Mesothelial cell of epicardium (in vitro differentiated cells): ENCODE data around the gene CACNA2D2. TPM values are rescaled to one million over a fixed set of nuclear protein-coding genes. Genes with fewer than 3 reads are reported as not detected.

Experiments used
- DNase-seq, 2 experiments: peaks; one replicate each; pipeline ENCODE4 v3.0.0; 2021; ENCODE audit warnings: low spot score in 2 of 2; ENCODE audit not compliant: unreplicated experiment in 2 of 2
- H3K27ac Mint-ChIP-seq: 2 replicates; pipeline ENCODE4 v1.8.0; 2021; ENCODE audit warnings: mixed read lengths
- H3K27me3 Mint-ChIP-seq: 2 replicates; pipeline ENCODE4 v1.8.0; 2021; ENCODE audit warnings: low read depth, mixed read lengths
- H3K36me3 Mint-ChIP-seq: 2 replicates; pipeline ENCODE4 v1.8.0; 2021; ENCODE audit warnings: mixed read lengths
- H3K4me1 Mint-ChIP-seq: 2 replicates; pipeline ENCODE4 v1.8.0; 2021; ENCODE audit warnings: mixed read lengths
- H3K4me3 Mint-ChIP-seq: 2 replicates; pipeline ENCODE4 v1.8.0; 2021; ENCODE audit warnings: mild to moderate bottlenecking, moderate library complexity, mixed read lengths
- H3K9me3 Mint-ChIP-seq: 2 replicates; pipeline ENCODE4 v1.8.0; 2021; ENCODE audit warnings: mixed read lengths
- total RNA-seq: library from RNA; stranded (reverse); gene quantifications from 3 replicates; pipeline ENCODE4 v1.2.1, GENCODE V29; 2021
- TF ChIP-seq, protein P1 (sequence below): fragments of 200-600 bp; sonication (generic); IDR thresholded peaks from one replicate; pipeline ENCODE4 v1.5.0; 2021; ENCODE audit warnings: antibody characterized with exemption; ENCODE audit not compliant: unreplicated experiment

Gene CACNA2D2
- total RNA-seq, 1 donor from 2014 or later: 10.8 TPM

DNA sequence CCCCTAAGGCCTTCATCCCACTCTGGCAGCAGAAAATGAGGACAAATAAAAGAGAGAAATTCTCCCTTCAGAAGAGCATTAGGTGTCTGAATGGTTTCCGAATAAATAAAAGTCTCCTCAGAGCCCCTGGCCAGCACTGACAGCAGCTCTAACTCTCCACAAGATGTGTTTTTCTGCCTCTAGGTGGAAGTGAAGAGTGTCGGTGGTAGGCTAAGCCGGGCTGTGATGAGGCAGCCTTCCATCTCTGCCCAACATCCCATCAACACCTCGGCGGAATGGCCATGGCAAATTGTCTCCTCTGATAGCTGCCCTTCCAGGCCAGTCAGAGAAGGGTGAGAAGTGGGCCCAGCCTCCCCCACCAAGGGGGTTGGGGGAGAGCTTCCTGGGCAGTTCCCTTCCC is 6.3 kb upstream of the CACNA2D2 start:
- TF ChIP-seq, protein P1, sequence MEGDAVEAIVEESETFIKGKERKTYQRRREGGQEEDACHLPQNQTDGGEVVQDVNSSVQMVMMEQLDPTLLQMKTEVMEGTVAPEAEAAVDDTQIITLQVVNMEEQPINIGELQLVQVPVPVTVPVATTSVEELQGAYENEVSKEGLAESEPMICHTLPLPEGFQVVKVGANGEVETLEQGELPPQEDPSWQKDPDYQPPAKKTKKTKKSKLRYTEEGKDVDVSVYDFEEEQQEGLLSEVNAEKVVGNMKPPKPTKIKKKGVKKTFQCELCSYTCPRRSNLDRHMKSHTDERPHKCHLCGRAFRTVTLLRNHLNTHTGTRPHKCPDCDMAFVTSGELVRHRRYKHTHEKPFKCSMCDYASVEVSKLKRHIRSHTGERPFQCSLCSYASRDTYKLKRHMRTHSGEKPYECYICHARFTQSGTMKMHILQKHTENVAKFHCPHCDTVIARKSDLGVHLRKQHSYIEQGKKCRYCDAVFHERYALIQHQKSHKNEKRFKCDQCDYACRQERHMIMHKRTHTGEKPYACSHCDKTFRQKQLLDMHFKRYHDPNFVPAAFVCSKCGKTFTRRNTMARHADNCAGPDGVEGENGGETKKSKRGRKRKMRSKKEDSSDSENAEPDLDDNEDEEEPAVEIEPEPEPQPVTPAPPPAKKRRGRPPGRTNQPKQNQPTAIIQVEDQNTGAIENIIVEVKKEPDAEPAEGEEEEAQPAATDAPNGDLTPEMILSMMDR: no peak
- Mint-ChIP-seq H3K27me3 (peaks cover 53% of the 10 kb centered on the region), H3K4me3 (no peak overlapping the region), H3K36me3 (no peaks in the 10 kb centered on the region), H3K9me3 (no peaks in the 10 kb centered on the region), H3K4me1 (peaks cover 7% of the 10 kb centered on the region), H3K27ac (no peak overlapping the region)
- DNase-seq: no peak

DNA sequence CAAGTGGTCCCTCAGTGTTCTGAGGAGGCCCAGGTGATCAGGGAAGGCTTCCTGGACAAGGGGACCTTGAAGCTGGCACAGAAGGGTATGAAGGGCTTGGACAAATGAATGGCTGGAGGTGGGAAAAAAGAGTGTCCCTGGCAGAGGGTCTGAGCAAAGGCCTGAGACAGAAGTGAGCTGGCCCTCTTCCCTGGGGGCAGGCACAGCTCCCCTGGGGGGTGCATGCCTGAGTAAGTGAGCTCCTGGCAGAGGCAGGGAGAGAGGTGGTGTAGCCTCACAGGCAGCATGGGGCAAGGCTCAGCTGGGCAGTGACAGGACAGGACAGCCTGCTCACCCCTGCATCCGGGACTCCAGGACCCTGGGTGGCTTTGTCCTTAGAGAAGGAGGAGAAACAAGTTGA is 5.4 kb upstream of the CACNA2D2 start:
- TF ChIP-seq, protein P1: no peak
- no peak for DNase-seq
- H3K27ac Mint-ChIP-seq: no peak overlapping the region
- no peak overlapping the region for H3K4me3 Mint-ChIP-seq
- peaks cover 60% of the 10 kb centered on the region for H3K27me3 Mint-ChIP-seq
- no peaks in the 10 kb centered on the region for H3K4me1 Mint-ChIP-seq
- no peaks in the 10 kb centered on the region for H3K36me3 Mint-ChIP-seq
- no peaks in the 10 kb centered on the region for H3K9me3 Mint-ChIP-seq

DNA sequence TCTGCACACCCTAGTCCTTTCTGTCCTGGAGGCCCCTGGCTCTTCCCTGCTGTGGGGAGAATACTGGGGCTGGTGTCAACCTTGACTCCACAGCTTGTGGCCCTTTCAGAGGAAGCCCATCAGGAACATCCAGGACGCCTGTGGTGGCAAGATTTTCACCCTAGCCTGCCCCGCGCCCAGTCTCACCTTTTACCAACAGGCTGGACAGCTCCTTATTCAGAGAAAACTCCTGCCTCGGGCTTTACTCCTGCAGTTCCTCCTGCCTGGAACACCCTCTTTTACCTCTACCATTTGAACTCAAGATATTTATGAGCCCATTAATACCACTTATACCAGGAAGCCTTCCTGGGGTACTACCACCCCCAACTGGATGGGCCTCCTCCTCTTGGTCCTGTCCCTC is 2.7 kb upstream of the CACNA2D2 start:
- no peaks in the 10 kb centered on the region for H3K36me3 Mint-ChIP-seq

DNA sequence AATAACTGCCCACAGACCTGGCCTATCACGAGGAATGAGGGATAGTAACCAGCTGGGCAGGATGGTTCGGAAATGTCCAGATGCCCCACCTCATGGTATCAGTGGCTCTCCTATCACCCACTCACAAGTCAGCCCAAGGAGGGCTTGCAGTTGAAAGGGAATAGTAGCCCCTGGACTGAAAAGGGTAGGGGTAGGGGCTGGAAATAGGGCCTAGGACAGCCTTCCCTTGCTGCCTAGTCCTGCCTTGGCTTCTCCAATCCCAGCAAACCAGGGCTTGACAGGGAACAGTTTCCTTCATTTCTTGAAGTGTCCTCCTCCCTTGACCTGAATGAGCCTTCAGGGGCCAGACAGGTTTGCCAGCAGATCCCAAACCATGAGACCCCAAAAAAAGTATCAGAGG is 1.2 kb upstream of the CACNA2D2 start:
- Mint-ChIP-seq H3K4me3 (peak overlapping the region; percentile 56), H3K9me3 (no peaks in the 10 kb centered on the region), H3K27ac (no peak overlapping the region), H3K36me3 (no peaks in the 10 kb centered on the region), H3K27me3 (peaks cover 69% of the 10 kb centered on the region), H3K4me1 (peaks cover 5% of the 10 kb centered on the region)
- TF ChIP-seq, protein P1: no peak
- DNase-seq: no peak

More for the DNA sequence above, 2.7 kb upstream of the CACNA2D2 start:
- peaks cover 5% of the 10 kb centered on the region for H3K4me1 Mint-ChIP-seq
- no peak for DNase-seq
- H3K27me3 Mint-ChIP-seq: peaks cover 64% of the 10 kb centered on the region
- no peak overlapping the region for H3K4me3 Mint-ChIP-seq
- H3K27ac Mint-ChIP-seq: no peak overlapping the region
- TF ChIP-seq, protein P1: no peak
- no peaks in the 10 kb centered on the region for H3K9me3 Mint-ChIP-seq

DNA sequence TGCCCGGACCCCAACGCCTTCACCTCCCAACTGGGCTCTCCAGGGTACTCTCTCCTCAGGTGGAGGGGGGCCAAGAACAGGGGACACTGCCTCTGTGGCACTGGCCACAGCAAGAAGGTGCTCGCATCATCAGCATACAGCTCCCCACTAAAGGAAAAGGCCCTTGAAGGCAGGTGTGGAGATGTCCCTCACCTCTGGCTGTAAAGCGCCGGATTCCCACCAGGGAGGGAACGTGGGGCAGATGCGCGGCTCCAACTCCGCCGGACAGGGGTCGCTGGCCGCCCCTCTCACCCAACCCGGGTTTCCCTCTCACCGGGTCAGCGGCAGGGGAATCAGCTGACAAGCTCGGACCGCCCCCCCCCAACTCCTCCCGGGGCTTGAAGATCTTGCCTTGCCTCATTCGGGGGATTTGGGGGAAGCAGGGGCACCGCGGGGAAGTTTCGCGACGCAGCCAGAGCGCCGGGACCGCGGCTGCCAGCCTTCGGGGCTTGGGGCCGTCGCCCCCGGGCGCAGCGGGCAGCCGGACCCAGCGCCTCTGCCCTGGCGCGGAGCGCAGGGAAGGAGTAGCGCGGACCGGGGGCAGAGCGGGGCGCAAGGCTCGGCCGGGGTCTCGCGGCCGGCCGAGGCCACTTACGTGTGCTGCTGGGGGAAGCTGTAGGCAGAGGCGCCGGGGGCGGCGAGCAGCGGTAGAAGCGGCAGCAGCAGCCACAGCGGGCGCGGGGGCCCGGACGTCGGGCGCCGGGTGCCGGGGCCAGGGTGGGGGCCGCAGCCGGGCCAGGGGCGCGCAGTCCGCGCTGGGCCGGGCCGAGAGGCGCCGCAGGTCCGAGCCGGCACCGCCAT is 630 bp downstream of the CACNA2D2 start:
- peak in 1 of 2 experiments; percentile 49 for DNase-seq
- Mint-ChIP-seq H3K27ac (no peak overlapping the region), H3K36me3 (no peaks in the 10 kb centered on the region), H3K27me3 (peaks cover 72% of the 10 kb centered on the region), H3K4me1 (peaks cover 8% of the 10 kb centered on the region), H3K4me3 (peak overlapping the region; percentile 68), H3K9me3 (no peaks in the 10 kb centered on the region)
- TF ChIP-seq, protein P1: no peak
